HG02852 (cell line): ENCODE results near the gene TMTC2.
"Not testable (repeated sequence)": the region's sequence is repeated elsewhere in the genome, so short reads cannot be mapped to it uniquely, and the experiment has no call there.

ENCODE experiments used
- ATAC-seq: cut with Tn5 transposase; IDR thresholded peaks from one replicate; pipeline ENCODE4 v1.9.1; 2021; ENCODE audit warnings: mild to moderate bottlenecking, moderate library complexity; ENCODE audit not compliant: unreplicated experiment

Gene TMTC2

GRCh38 chr12:82838827-82839226 is 152.1 kb downstream of the TMTC2 start:
- no peak for ATAC-seq

GRCh38 chr12:82839796-82840195 is 153.1 kb downstream of the TMTC2 start:
- no peak for ATAC-seq

- ATAC-seq, result no peak
These were observed 154.8 kb downstream of the TMTC2 start for GRCh38 chr12:82841487-82841904.

- ATAC-seq, result no peak
These were observed 155.8 kb downstream of the TMTC2 start for GRCh38 chr12:82842480-82842879.

GRCh38 chr12:82845076-82845475 is 158.4 kb downstream of the TMTC2 start:
- ATAC-seq, result not testable (repeated sequence)

GRCh38 chr12:82848845-82849244 is 162.1 kb downstream of the TMTC2 start:
- ATAC-seq, result no peak

- peak; percentile 76 for ATAC-seq
These were observed 165.8 kb downstream of the TMTC2 start for GRCh38 chr12:82852529-82852928.

- no peak for ATAC-seq
These were observed 169.2 kb downstream of the TMTC2 start for GRCh38 chr12:82855872-82856271.

GRCh38 chr12:82857276-82857675 is 170.6 kb downstream of the TMTC2 start:
- ATAC-seq, result no peak

GRCh38 chr12:82857911-82858533 is 171.3 kb downstream of the TMTC2 start:
- no peak for ATAC-seq

GRCh38 chr12:82858534-82858917 is 171.8 kb downstream of the TMTC2 start:
- no peak for ATAC-seq

GRCh38 chr12:82862069-82862841 is 175.5 kb downstream of the TMTC2 start:
- no peak for ATAC-seq

GRCh38 chr12:82862876-82863649 is 176.4 kb downstream of the TMTC2 start:
- ATAC-seq, result no peak

- ATAC-seq, result no peak
These were observed 179.6 kb downstream of the TMTC2 start for GRCh38 chr12:82866227-82866775.

- no peak for ATAC-seq
These were observed 180.2 kb downstream of the TMTC2 start for GRCh38 chr12:82866946-82867345.

- ATAC-seq, result no peak
These were observed 181.2 kb downstream of the TMTC2 start for GRCh38 chr12:82867762-82868500.

- ATAC-seq, result peak; percentile 67
These were observed 184.2 kb downstream of the TMTC2 start for GRCh38 chr12:82870771-82871377.

GRCh38 chr12:82872088-82872487 is 185.4 kb downstream of the TMTC2 start:
- ATAC-seq, result no peak

GRCh38 chr12:82873309-82873708 is 186.6 kb downstream of the TMTC2 start:
- ATAC-seq, result no peak

GRCh38 chr12:82873951-82874350 is 187.2 kb downstream of the TMTC2 start:
- ATAC-seq, result no peak
